Activated T-helper 2 cell treated with anti-CD3 and anti-CD28 coated beads, Interferon-gamma antibody, Interleukin-2, Interleukin-4, amounts not matched to agents 10 μg/mL and 5 μg/mL and 100 μg/mL, durations not matched to agents 14 hours and 24 hours and 36 hours (primary cell): ENCODE measurements around the gene WDPCP. TPM values are rescaled to one million over a fixed set of nuclear protein-coding genes. Genes with fewer than 3 reads are reported as not detected.

ENCODE experiments used
- DNase-seq: peaks from one replicate; pipeline ENCODE4 v3.0.0; 2021; ENCODE audit warnings: low spot score
- H3K27ac Mint-ChIP-seq: one replicate; pipeline ENCODE4 v1.8.0; 2021; ENCODE audit warnings: mixed read lengths
- H3K27me3 Mint-ChIP-seq: one replicate; pipeline ENCODE4 v1.8.0; 2021; ENCODE audit warnings: low read depth, mixed read lengths
- H3K36me3 Mint-ChIP-seq: one replicate; pipeline ENCODE4 v1.8.0; 2021; ENCODE audit warnings: low read depth, mixed read lengths
- H3K4me1 Mint-ChIP-seq: one replicate; pipeline ENCODE4 v1.8.0; 2021; ENCODE audit warnings: low read depth, mixed read lengths
- H3K4me3 Mint-ChIP-seq: one replicate; pipeline ENCODE4 v1.8.0; 2021; ENCODE audit warnings: low read depth, mild to moderate bottlenecking, moderate library complexity, mixed read lengths
- H3K9me3 Mint-ChIP-seq: one replicate; pipeline ENCODE4 v1.8.0; 2021; ENCODE audit warnings: mixed read lengths
- intact Hi-C: fragments of 100-400 bp; cut with micrococcal nuclease; formaldehyde crosslinking; loops from one replicate; pipeline ENCODE4 v1.15.1; 2023
- total RNA-seq: library from RNA; stranded (reverse); gene quantifications from 2 replicates; pipeline ENCODE4 v1.2.3, GENCODE V29; 2022

WDPCP gene
- total RNA-seq, 1 donor from 2014 or later, result 6.1 TPM

DNA sequence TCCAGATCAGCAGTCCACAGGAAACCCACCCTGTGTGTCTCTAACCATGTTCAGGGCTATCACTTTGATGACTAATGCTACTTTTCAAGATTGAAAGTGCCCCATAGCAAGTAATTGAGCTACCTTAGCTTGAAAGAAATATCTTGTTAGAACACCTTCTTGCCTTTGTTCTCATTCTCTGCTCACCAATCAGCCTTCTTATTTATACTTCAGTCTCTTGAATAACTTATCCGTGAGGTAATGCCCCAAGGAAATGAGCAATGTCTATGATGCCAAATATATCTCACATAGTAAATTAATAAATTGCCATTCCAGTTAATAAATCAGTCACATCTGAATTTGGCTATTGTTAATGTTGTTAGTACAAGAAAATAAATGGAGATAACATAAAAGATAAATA lies 141.6 kb downstream of the WDPCP start:
- H3K4me1 Mint-ChIP-seq, result no peaks in the 10 kb centered on the region
- intact Hi-C loops, result no loop called here

DNA sequence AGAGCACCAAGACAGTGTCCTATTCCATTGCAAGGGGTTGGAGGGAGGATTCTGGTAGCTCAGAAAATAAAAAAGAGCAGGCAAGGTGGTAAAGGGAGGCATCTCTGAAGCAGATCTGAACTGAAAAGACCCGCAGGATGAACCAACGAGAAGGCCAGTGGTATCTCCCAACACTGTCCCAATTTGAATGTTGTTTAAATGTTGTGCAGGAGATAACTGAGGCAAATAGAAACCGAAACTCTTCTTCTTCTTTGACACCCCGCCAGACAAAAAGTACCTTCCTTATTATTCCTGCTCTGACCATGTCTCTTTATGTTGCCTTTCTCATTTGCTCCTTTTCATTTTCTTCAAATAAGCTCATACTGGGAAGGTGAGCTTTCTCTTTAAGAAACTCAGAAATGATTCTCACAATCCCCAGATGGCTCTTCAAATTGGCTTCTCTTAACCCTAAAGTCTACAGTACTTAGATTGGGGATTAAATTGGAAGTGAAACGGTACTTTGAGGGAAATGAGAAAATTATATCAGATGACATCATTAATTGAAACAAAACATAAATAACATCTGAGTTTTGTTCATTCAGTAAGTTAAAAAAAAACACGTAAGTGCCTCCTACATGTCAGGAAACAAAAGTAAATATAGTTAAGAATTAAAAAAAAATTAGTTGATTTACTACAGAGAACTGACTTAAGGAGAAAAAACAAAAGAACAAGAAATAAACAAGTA lies 143.6 kb downstream of the WDPCP start:
- DNase-seq, result no peak
- H3K4me1 Mint-ChIP-seq, result peaks cover 3% of the 10 kb centered on the region
- intact Hi-C loops, result no loop called here
- H3K36me3 Mint-ChIP-seq, result no peaks in the 10 kb centered on the region
- no peaks in the 10 kb centered on the region for H3K9me3 Mint-ChIP-seq
- H3K27ac Mint-ChIP-seq, result no peak overlapping the region
- no peak overlapping the region for H3K4me3 Mint-ChIP-seq
- no peaks in the 10 kb centered on the region for H3K27me3 Mint-ChIP-seq

More for the DNA sequence above, 141.6 kb downstream of the WDPCP start:
- Mint-ChIP-seq H3K27me3 (no peaks in the 10 kb centered on the region), H3K36me3 (no peaks in the 10 kb centered on the region), H3K4me3 (no peak overlapping the region), H3K27ac (no peak overlapping the region), H3K9me3 (no peaks in the 10 kb centered on the region)
- DNase-seq, result no peak

DNA sequence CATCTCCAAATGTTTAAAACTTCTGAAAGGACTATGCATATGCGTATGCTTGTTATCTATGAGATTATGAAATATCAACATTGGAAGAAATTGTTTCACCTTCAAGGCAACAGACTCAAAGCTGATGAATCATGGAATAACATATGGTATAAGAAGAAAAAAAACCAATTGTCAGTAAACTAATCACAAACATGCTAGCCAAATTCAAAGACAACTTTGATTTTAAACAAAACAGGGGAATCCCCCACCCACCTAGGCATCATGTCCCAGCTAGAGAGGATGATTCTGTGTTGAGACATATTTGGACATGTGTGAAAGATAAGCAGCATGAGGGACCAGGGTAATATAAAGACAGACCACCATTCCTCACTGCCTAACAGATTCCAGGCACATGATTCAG lies 147.7 kb downstream of the WDPCP start:
- DNase-seq, result no peak
- peaks cover 3% of the 10 kb centered on the region for H3K4me1 Mint-ChIP-seq

DNA sequence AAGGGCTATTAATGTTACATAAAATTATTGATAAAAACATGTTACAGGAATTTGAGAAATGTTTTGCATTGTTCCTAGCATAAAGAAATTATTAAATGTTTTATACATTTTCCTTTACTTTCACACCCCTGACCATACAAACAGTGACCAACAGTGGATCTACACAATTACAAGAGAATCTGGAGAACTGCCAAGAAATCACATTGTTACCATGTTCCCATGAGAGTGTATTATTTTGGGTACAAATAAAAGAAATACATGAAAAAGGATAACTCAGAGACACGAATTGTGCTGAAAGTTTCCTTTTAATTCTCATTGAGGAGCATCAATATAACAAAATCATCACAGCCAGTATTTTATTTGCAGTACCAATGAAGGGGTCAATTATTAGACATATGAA lies 150.1 kb downstream of the WDPCP start:
- intact Hi-C loops, result no loop called here
- Mint-ChIP-seq H3K27ac (no peak overlapping the region), H3K27me3 (no peaks in the 10 kb centered on the region), H3K4me3 (no peak overlapping the region), H3K9me3 (no peaks in the 10 kb centered on the region), H3K36me3 (no peaks in the 10 kb centered on the region), H3K4me1 (peaks cover 3% of the 10 kb centered on the region)
- DNase-seq, result no peak

More for the DNA sequence above, 147.7 kb downstream of the WDPCP start:
- intact Hi-C loops, result no loop called here
- Mint-ChIP-seq H3K27ac (no peak overlapping the region), H3K36me3 (no peaks in the 10 kb centered on the region), H3K27me3 (no peaks in the 10 kb centered on the region), H3K9me3 (no peaks in the 10 kb centered on the region), H3K4me3 (no peak overlapping the region)

DNA sequence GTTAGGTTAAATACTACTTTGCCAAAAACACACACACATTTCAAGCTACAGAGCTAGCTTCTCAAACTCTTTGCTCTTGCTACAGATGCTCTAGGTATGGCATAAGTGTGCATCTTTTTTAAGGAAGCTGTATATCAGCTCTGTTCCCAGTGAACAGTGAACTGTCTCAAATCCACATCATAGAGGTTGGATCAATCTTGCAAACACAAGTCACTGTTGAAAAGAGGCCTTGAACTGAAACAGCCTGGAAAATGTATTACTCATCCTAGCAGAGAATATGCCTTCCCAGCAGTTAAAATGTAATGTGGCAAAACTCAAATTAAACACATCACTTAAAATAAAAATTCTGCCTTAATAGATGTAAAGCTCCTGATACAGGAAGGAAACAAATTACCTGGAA lies 151.8 kb downstream of the WDPCP start:
- no peak overlapping the region for H3K27ac Mint-ChIP-seq
- H3K4me1 Mint-ChIP-seq, result peaks cover 3% of the 10 kb centered on the region
- DNase-seq, result no peak
- no peak overlapping the region for H3K4me3 Mint-ChIP-seq
- H3K27me3 Mint-ChIP-seq, result no peaks in the 10 kb centered on the region
- H3K9me3 Mint-ChIP-seq, result no peaks in the 10 kb centered on the region
- intact Hi-C loops, result no loop called here
- no peaks in the 10 kb centered on the region for H3K36me3 Mint-ChIP-seq

DNA sequence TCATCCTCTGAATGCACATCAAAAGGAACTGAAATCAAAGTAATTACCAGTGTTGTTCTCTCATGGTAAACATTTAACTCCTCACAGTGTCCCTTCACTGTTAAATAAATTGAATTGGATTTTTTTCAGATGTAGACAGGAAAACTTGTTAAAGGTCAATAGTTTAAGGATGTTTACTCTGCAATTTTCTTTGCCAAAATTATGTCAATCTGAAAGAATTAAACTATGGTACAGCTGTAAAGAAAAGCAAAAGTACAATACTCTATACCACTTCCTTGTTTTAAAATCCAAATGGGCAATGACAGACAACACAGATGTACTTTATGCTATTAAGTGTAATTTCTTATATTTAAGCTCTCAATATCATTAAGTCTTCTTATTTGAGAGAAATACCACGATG lies 153.2 kb downstream of the WDPCP start:
- no peaks in the 10 kb centered on the region for H3K9me3 Mint-ChIP-seq
- no peaks in the 10 kb centered on the region for H3K4me1 Mint-ChIP-seq
- no peak overlapping the region for H3K27ac Mint-ChIP-seq
- H3K36me3 Mint-ChIP-seq, result no peaks in the 10 kb centered on the region
- no peak for DNase-seq
- no peak overlapping the region for H3K4me3 Mint-ChIP-seq
- H3K27me3 Mint-ChIP-seq, result no peaks in the 10 kb centered on the region
- intact Hi-C loops, result no loop called here

DNA sequence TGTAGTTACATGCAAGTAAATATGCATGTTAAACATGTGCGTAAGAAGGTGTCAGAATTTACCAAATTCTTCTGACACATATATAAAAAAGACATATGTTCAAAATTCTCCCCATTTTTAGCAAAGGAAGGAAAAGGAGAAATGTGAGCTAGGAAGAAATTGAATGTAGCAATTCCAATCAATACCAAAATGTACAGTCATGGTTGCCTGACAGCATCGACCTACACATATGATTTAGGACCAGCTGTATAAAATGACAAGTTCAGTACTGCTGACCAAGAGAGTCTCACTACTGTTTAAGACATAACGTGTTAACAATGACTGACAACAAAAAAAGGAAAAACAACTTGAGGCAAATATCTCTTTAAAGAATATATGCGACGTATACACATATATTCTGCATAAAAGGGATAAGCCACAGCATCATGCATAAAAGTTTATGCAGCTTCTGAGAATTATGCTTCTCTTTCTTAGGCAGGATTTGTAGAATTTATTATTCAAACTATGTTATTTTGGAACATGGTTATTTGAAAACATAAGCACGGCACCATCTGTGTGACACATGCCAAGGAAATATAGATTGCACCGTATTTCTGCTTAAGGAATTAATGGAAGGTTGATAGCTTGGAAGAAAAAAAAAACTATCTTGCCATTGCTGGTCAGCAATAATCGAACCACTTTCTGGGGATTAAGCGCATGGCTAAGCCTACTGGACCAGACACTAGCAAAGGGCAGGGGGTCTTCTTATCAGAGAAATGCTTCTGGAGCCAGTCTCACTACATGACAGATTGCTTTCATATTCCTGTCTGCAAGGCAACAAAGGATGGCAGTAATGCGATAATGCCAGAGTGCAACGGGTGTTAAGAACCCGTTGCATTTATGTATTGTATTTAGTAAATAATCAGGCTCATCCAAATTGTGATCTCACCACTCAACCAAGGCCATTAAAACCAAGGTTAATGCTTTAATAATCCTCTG lies 154.0 kb downstream of the WDPCP start:
- Mint-ChIP-seq H3K27ac (no peak overlapping the region), H3K4me3 (no peak overlapping the region), H3K27me3 (no peaks in the 10 kb centered on the region), H3K4me1 (no peaks in the 10 kb centered on the region), H3K9me3 (no peaks in the 10 kb centered on the region), H3K36me3 (no peaks in the 10 kb centered on the region)
- intact Hi-C loops, result no loop called here
- DNase-seq, result no peak

DNA sequence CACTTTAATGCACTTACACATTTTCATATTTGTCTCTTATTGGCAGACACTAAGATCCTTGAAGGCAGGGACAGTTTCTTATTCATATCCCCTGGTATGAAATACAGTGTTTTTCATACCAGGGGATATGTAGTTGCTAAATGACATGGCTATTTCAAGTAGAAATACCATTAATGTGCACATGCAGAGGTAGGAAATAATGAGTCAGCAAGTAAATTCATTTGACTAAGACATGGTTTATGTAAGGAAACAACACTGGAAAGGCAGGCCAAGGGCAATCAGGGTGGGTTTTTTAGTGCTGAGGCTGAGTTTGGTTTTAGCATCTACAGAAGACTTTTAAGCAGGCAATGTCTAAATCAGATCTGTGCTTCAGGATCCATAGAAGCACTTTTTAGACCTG lies 155.9 kb downstream of the WDPCP start:
- no peak for DNase-seq
- H3K27me3 Mint-ChIP-seq, result no peaks in the 10 kb centered on the region
- no peak overlapping the region for H3K27ac Mint-ChIP-seq
- intact Hi-C loops, result no loop called here
- no peaks in the 10 kb centered on the region for H3K4me1 Mint-ChIP-seq
- no peak overlapping the region for H3K4me3 Mint-ChIP-seq
- no peaks in the 10 kb centered on the region for H3K36me3 Mint-ChIP-seq
- no peaks in the 10 kb centered on the region for H3K9me3 Mint-ChIP-seq

DNA sequence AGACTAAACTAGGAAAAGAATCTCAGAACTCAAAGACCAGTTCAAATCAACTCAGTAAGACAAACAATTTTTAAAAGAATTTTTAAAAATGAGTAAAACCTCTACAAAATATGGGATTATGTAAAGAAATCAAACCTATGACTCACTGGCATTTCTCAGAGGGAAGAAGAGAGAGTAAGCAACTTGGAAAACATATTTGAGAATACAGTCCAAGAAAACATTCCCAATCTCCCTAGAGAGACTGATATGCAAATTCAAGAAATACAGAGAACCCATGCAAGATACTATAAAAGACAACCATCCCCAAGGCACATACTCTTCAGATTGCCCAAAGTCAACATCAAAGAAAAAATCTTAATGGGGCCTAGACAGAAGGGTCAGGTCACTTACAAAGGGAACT lies 162.7 kb downstream of the WDPCP start:
- peaks cover 2% of the 10 kb centered on the region for H3K4me1 Mint-ChIP-seq
- intact Hi-C loops, result loop anchor here (10.0 kb wide), 2 partner anchors 371 to 971 kb away; partner anchors contain the start of gene OTX1
- H3K36me3 Mint-ChIP-seq, result no peaks in the 10 kb centered on the region
- H3K27ac Mint-ChIP-seq, result no peak overlapping the region
- no peak overlapping the region for H3K4me3 Mint-ChIP-seq
- DNase-seq, result no peak
- H3K27me3 Mint-ChIP-seq, result no peaks in the 10 kb centered on the region
- H3K9me3 Mint-ChIP-seq, result no peaks in the 10 kb centered on the region

DNA sequence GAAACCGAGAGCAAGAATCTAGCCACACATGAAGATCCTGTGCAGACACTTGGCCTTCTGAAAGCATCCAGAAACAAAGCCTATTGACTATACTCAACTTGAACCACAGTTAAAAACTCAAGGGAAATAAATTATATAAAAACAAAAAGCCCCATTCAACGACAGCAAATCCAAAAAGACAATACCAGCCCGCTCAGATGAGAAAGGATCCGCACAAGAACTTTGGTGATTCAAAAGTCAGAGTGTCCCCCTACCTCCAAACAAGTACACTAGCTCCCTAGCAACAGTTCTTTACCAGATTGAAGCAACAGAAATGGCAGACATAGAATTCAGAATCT lies 163.2 kb downstream of the WDPCP start:
- Mint-ChIP-seq H3K27me3 (no peaks in the 10 kb centered on the region), H3K27ac (no peak overlapping the region), H3K36me3 (no peaks in the 10 kb centered on the region), H3K4me3 (no peak overlapping the region), H3K4me1 (peaks cover 2% of the 10 kb centered on the region), H3K9me3 (no peaks in the 10 kb centered on the region)
- intact Hi-C loops, result loop anchor here (10.0 kb wide), 2 partner anchors 370 to 970 kb away; partner anchors contain the start of gene OTX1
- no peak for DNase-seq

DNA sequence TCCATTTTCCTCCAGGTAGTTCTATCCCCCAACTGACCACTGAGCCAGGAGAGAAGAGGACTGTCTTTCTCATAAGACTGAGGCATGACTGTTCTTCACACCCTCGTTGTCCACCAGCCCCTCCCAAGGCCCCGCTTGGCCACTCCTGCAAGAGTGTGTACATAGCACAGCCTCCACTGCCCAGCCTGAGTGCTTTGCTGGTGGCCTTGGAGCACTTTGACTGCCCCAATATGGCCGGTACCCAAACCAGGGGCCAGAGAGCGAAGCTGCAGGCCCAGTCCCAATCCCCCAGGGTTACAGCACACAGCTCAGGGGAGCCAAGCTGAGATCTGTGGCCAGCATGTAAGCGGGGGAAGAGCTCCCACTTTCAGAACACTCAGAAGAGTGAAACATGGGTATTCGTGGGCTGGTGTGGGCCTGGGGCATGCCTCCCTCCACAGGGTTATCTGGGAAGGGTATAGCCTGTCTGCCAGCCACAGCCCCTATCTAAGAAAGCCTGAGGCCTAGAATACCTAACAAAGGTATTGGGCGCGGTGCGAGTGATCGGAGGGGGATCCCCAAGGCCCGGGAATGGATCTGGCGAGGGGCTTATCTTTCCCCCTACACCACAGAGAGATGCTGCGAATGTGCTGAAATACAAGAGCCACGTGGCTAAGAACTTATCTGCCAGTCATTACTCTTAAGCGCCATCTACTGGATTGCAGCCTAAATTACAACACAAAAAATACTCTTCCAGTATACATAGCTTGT lies 163.8 kb downstream of the WDPCP start:
- peaks cover 2% of the 10 kb centered on the region for H3K4me1 Mint-ChIP-seq
- H3K27me3 Mint-ChIP-seq, result no peaks in the 10 kb centered on the region
- no peak overlapping the region for H3K4me3 Mint-ChIP-seq
- intact Hi-C loops, result loop anchor here (5.0 to 10.0 kb wide), 3 partner anchors 370 to 970 kb away; partner anchors contain the start of gene OTX1
- no peaks in the 10 kb centered on the region for H3K36me3 Mint-ChIP-seq
- no peak for DNase-seq
- H3K9me3 Mint-ChIP-seq, result no peaks in the 10 kb centered on the region
- no peak overlapping the region for H3K27ac Mint-ChIP-seq

DNA sequence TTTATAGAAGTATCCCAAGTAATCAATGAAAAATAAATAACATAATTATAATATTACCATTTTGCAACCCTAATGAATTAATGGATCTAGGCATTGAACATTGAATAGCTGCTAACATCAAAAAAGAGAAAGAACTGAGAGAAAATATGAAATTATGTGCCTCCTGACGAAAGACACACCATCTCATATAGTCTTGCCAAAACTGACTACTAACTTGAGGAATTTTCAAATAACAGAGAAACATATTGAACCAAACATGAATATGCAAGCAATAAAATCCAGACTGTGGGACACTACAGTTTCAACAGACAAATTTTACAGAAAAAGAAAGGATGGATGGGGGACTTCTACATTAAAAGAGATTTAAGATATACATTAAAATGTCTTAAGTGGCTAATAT lies 165.7 kb downstream of the WDPCP start:
- no peak overlapping the region for H3K4me3 Mint-ChIP-seq
- intact Hi-C loops, result loop anchor here (5.0 to 10.0 kb wide), 3 partner anchors 368 to 968 kb away; partner anchors contain the start of gene OTX1
- no peaks in the 10 kb centered on the region for H3K27me3 Mint-ChIP-seq
- no peak for DNase-seq
- H3K9me3 Mint-ChIP-seq, result no peaks in the 10 kb centered on the region
- peaks cover 2% of the 10 kb centered on the region for H3K4me1 Mint-ChIP-seq
- no peak overlapping the region for H3K27ac Mint-ChIP-seq
- H3K36me3 Mint-ChIP-seq, result no peaks in the 10 kb centered on the region
